HG03469 (cell line): ENCODE measurements around the gene ESRP2.

Source experiments
- ATAC-seq: cut with Tn5 transposase; IDR thresholded peaks from one replicate; pipeline ENCODE4 v1.9.1; 2021; ENCODE audit warnings: mild to moderate bottlenecking, moderate library complexity, moderate number of reproducible peaks; ENCODE audit not compliant: unreplicated experiment

ESRP2 gene

DNA sequence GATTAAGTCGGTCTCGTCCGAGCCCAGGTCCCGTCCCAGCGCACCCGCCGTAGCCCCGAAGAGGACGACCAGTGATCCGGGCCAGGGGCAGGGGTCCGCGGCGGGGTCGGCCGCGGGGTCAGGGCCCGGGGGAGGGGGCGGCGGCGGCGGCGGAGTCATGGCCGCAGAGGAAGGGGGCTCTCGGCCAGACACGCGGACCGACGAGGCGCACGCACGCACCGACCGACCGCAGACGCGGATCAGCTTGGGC is at the start of gene ESRP2:
ESRP2 (minus strand) TSS at position 241 of the 250 bp plus-strand sequence; CDS start at position 159, 82 bp downstream.
- no peak for ATAC-seq

DNA sequence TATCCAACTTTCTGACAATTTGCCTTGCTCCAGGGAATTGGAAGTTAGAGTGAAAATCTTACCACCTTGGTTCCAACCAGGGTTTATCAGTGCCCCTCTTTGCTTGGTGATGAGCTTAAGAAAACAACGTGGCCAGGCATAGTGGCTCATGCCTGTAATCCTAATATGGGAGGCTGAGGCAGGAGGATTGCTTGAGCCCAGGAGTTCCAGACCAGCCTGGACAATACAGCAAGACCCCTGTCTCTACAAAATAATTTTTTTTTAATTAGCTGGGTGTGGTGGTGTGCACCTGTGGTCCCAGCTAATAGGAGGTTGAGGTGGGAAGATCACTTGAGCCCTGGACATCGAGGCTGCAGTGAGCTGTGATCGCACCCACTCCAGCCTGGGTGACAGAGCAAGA is 49.8 kb upstream of the ESRP2 start:
- ATAC-seq, result no peak

- ATAC-seq, result no peak
Measured at GRCh38 chr16:68284847-68285246, 48.9 kb upstream of the ESRP2 start.

DNA sequence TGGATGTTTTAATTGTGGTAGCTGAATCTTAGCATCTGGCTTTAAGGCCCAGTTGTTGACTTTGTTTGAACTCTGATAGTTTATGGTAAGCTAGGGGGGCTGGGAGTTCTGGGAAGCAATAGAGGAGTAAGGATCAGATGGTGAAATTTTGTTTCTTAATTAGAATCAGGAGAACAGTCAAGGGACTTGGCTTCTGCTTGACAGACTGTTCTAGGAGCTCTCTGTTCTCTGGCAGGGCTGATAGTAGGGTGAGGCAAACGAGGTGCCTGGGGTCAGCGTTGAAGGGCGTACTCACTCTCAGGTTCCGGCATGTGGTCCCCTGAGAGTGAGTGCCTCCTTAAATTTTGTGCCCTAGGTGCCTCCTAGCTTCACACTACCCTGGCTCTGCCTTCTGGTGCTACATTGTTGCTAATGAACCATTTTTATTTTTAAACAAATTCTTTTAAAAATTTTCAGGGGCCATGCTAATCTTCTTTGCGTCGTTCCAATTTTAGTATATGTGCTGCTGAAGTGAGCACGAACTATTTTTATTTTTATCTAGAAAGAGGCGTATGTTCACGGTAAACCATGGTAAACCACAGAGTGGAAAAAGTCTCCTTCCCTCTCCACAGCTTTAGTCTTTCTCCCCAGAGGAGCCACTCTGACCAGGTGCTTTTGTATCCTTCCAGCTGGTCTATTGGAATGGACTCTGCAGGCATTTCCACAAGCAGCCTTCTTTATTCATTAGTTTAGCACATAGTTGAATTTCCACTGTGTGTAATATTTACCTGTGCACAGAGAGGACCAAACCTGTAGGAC is 48.1 kb upstream of the ESRP2 start:
- ATAC-seq, result no peak

DNA sequence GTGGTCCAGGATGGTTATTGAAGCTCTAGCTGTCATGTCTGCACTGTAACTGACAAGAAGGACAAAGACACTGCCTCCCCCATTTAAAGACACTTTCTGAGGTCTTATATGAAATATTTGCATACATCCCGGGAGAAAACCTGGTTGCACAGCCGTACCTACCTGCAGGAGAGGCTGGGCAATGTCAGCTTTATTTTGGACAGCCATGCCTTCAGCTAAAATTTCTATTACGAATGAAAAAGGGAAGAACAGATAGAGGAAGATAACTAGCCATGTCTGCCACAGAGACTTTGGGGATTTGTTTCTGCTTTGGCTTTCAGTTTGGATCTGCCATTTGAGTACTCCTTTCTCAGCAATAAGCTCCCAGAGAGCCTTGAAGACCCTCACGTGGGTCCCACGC is 47.4 kb upstream of the ESRP2 start:
- no peak for ATAC-seq

- ATAC-seq, result no peak
Measured at GRCh38 chr16:68282064-68282452, 46.1 kb upstream of the ESRP2 start.

- no peak for ATAC-seq
Measured at GRCh38 chr16:68281368-68282063, 45.6 kb upstream of the ESRP2 start.

DNA sequence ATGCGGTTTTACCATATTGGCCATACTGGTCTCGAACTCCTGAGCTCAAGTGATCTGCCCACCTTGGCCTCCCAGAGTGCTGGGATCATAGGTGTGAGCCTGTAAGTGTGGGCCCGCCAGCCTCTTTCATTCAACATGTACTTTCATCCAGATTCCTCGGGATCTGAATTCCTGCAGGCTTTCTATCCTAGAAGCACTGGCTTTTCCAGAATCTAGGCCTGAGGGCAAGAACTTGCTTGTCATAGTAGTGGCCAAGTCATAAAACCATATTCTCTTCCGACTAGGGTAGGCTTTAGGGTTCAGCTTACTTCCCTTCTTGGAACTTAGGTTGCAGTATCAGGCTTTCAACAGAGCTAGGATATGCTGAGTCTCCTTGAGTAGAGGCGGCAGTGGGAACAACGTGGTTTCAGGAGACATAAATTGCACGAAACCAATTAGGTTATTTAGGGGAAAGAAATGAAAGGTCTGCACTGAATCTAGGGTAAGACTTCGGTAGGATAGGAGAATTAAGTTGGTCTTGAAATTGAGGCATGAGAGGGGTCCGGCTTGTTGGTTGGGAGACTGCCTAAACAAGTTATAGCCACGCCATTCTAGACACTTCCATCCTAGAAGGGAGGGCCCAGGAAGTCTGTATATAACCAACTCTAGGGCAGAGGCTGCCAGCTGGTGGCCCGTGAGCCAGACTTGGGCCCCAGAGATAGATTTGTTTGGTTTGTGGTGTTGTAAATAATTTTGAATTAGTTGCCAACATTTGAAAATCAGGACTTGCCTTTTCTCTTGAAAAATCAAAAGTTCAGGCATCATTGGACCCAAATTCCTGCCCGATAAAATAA is 44.0 kb upstream of the ESRP2 start:
- no peak for ATAC-seq

DNA sequence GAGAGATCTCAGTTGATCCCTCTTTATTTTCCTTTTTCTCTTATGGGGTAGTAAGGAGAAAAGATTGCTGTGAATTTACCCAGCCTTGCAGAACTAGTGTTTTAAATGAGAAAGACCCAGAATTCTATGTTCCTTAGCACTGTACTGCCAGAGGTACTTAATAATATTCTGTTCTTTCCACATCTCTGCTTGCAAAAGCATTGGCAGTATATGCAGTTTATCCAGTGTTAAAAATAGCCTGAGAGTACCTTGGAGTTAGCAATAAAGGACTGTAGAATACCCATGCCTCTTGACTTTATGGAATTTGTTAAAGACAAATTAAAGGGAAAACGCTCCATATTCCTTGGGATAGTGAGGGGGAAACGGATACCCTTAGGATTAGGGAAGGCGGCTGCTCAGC is 40.3 kb upstream of the ESRP2 start:
- no peak for ATAC-seq

GRCh38 chr16:68275611-68276191 is 39.8 kb upstream of the ESRP2 start:
- ATAC-seq, result peak; percentile 39

DNA sequence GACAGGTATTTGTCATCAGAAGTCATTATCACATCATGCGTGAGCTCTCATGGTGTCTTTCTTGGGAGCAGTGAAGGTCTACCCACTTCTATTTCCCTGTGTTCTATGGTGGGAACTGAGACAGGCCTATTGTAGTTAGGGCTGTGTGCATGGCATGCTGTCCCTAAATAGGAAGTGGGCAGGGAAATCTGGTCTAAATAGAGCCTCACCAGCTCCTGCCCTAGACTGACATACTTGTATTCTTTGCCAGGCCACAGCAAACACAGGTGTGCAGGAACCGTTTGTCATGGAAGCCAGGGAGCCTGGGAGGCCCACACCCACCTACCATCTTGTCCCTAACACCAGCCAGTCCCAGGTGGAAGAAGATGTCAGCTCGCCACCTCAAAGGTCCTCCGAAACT is 38.5 kb upstream of the ESRP2 start:
- no peak for ATAC-seq

- no peak for ATAC-seq
Measured at GRCh38 chr16:68273896-68274295, 38.0 kb upstream of the ESRP2 start.

GRCh38 chr16:68273459-68273858 is 37.5 kb upstream of the ESRP2 start:
- ATAC-seq, result no peak

- no peak for ATAC-seq
Measured at GRCh38 chr16:68272507-68273209, 36.7 kb upstream of the ESRP2 start.

GRCh38 chr16:68270353-68270752 is 34.4 kb upstream of the ESRP2 start:
- no peak for ATAC-seq

GRCh38 chr16:68269793-68270192 is 33.9 kb upstream of the ESRP2 start:
- no peak for ATAC-seq

DNA sequence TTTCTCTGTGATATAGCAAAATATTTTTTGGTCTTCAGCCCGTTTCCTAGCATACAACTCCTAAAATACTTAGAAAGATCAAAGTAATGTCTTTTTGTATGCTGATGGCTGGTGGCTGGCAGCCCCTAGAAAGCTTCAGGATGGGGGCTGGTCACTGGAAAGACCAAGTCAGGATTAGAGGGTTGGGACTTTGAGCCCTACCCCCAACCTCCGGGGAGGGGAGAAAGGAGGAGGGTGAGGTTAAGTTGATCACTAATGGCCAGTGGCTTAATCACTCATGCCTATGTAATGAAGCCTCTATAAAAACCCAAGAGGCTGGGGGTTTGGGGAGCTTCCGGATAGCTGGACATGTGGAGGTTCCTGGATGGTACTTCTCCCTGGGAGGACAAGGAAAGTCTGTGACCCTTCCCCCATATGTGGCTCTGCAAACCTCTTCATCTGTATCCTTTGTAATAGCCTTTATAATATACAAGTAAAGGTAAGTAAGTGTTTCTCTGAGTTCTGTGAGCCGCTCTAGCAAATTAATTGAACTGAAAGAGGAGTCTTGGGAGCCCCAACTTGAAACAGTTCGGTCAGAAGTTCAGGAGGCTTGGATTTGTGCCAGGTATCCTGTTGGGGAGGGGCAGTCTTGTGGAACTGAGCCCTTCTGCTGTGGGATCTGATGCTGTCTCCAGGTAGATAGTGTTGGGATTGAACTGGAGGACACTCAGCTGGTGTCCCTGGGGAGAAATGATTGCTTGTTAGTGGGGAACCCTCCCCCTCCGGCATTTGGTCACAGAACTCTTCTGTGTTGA is 31.9 kb upstream of the ESRP2 start:
- no peak for ATAC-seq

- no peak for ATAC-seq
Measured at GRCh38 chr16:68265078-68265920, 29.4 kb upstream of the ESRP2 start.
